HG03342 (cell line): ENCODE measurements around the gene ARSG.
A peak's percentile ranks its signal among the peaks of the same experiment; 100 is the strongest.

Experiments
- ATAC-seq: cut with Tn5 transposase; IDR thresholded peaks from one replicate; pipeline ENCODE4 v1.9.1; 2021; ENCODE audit warnings: mild to moderate bottlenecking, moderate library complexity; ENCODE audit not compliant: unreplicated experiment

The ARSG gene

GRCh38 chr17:68462381-68463210 is 171.3 kb downstream of the ARSG start:
- peak; percentile 44 for ATAC-seq

GRCh38 chr17:68463211-68464019 is 172.1 kb downstream of the ARSG start:
- no peak for ATAC-seq

- no peak for ATAC-seq
Observed at GRCh38 chr17:68468334-68468733, 177.0 kb downstream of the ARSG start.

- no peak for ATAC-seq
Observed at GRCh38 chr17:68468788-68469187, 177.5 kb downstream of the ARSG start.
